ENCODE measurements around the gene CA9.

DNA sequence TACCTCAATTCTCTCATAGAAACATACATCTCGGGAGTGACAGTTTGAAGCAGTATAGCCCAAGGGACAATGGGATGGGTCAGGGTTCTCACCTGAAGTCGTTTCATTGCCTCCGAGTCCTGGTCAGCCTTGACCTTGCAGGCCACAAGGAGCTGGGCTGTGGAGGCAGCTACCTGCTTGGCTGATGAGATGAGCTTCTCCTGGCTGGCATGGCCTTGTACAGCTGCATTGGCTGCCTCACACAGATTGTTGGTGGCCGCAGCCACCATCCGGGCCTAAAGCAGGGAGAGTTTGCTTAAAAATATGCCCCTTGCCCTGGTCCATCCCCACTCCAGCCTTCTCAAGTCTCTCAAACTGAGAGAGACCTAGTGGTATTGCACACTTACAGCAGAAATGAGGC is 24.5 kb downstream of the CA9 start:
- TF ChIP-seq CTCF (IDR thresholded peaks at IDR 0.05) = no peak
- no peak for TF ChIP-seq EZH2 (IDR thresholded peaks at IDR 0.05)

All from neural progenitor cell (in vitro differentiated cells).